HT1080 (cell line): ENCODE results near the gene MYOCD. TPM values are rescaled to one million over a fixed set of nuclear protein-coding genes. Genes with fewer than 3 reads are reported as not detected.
A peak's percentile ranks its signal among the peaks of the same experiment; 100 is the strongest.

Experiments
- DNase-seq: peaks from one replicate; pipeline ENCODE4 v3.0.0-alpha.2; 2015; ENCODE audit warnings: low read depth
- total RNA-seq: library from RNA; depleted of rRNA; stranded (reverse); fragments of >200 nt; shearing (Covaris generic); gene quantifications from 2 replicates; pipeline ENCODE4 v1.2.3, GENCODE V29; 2014

MYOCD gene
- total RNA-seq, 1 experiment from 2014 or later: not detected

DNA sequence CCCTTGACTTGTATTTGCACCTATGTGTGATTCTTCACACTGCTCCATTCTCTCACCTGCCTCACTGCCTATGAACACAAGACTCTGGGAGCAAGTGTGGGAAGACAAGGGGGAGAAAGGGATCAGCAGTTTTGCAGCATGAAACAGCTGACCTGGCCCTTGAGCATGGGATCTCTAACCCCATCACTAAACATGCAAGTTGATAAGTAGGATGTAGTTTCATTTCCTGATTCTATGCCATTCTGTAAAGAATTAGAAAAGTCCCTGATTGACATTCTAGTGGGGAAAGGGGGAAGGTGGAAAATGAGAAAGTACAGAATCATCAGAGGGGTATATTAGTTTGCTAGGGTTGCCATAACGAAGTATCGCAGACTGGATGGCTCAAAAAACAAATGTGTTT is 25.3 kb upstream of the MYOCD start:
- no peak for DNase-seq

DNA sequence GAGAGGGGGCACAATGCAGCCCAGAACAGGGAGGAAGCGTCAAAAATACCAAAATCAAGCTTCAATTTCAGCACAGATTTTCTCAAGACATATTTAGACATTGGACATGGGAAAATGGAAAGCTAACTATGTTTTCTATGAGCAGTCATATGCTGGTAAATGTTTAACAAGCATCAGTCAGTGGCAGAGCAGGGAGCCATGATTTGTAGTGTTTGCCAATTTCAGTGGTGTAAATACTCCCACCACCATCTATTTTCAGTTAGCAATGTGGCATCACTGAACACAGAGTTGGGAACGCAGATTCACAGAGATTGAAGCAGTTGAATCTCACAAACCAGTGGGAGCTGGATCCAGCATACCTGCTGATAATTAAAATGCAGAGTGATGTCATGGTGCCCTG is 24.6 kb upstream of the MYOCD start:
- DNase-seq: no peak

DNA sequence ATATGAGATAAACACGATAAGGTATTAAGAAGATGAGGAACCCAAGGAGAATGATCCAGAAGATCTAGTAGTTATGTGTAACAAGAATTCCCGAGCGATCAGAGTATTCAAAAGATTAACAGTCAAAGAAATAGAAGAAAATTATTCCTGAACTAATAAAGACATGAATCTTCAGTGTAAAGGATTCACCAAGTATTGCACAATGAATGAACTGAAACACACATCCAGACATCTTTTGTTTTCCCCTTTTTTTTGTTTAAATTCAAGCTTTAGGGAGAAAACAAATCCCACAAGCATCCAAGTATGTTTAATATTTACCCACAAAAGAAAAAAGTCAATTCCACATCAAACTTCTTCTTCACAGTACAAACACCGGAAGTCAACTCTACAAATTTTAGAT is 23.7 kb upstream of the MYOCD start:
- no peak for DNase-seq

DNA sequence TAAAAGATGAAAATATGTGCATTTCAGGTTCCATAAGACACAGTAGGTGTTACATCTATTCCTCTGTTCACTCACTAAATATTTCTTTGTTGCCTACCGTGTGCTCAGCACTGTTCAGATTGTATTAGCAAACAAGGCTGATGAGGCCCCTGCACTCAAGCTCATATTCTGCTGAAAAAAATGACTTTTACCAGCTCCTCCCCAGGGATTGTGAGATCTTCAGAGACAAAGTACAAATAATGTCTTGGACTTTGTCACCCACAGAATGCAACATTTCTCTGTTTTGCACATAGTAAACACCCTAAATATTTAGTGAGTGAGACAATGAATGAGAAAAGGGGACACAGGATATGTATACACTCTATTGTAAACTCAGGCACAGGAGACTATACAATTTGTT is 21.9 kb upstream of the MYOCD start:
- DNase-seq: no peak

DNA sequence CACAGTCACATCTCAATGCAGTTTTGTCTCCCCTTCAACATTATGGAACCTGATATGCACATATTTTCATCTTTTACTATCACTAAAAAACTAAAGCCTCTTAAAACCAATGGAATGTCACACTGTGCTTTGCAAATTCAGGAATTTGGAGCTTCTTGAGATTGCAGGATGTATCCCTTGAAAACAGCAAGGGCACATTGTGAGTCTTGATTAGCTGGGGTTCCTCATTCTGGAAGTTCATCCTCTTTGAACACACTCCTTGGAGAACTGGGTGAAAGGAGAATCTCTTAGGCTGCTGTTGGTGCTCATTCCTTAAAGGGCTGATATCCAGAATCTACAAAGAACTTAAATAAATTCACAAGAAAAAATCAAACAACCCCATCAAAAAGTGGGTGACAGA is 21.1 kb upstream of the MYOCD start:
- no peak for DNase-seq

DNA sequence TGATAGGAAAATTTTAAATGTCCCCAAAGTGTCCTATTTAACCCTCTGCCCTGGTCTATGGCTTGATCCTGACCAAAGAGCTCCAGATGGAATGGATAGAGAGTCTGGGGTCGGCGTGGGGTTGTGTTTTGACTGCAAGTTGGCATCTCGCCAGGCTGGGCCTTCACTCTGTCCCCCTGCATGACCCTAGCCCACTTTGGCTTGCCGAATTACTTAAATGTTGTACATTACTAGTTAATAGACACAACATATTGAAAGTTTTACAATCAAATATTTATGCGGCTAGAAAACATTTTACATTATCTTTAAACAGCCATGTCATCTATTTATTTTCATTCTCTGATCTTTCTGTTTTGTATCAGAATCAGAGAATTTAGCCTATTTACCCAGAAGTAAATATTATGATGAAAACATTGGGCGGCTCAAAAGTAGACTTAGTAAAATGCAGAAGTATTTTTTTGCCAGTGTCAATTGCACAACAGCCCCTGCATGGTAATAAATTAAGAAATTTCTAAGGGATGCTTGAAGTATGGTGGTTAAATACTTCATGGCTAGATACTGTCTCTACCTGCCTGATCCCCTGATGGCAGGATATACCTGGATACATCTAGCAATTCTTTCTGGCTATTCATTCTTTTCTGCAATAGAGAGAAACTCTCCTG is 18.8 kb upstream of the MYOCD start:
- DNase-seq: no peak

DNA sequence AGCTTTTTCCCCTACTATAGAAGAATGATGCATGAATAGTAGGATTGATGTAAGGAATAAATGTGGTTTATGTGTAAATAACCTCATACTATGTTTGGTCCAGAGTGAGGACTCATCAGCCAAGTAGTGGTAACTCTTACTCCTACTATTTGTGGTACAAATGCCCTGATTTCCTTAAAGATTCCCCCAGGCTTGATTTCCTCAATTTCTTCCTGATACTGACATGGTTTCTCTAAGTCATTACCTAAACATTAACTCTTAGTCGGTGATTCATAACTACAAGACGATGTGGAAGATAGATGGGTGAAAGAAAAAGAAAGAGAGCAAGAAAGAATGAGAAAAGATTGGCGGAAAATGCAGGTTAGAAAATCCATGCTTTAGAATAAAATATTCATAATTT is 17.2 kb upstream of the MYOCD start:
- DNase-seq: no peak

DNA sequence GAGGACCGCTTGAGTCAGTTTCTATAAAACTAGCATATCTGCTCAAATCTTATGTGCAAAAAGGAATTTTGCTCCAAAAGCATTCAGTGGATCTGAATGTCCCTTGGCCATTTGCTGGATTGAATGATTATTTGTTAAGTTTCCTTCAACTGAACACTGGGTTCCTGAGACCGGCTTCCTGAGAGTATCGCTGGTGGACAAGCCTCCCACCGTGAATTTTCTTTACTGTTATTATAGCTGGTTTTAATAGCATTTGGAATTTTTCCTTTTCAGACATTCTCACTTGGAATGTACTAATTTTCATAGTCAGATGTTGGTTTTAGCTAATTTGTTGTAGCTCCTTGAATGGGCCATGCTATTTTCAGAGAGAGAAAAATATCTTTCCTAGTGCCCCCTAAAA is 9.8 kb upstream of the MYOCD start:
- DNase-seq: no peak

DNA sequence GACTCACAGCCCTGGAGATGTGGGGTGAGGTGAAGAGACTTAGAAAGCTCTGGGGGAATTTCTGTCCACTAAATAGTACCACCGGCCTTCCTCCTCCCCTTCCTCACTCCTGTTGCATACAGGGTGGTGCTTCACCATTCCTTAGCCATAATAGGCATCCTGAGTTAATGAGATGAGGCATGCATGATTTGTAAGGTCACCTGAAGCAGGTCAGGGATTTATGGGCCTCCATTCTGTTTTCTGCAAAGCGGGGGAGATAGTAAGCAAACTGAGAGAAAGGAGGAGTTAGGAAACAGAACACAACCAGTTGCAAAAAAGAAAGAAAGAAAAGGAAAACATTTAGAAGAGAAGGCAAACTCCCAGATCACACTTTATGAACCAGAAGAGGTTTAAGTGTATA is 9.3 kb upstream of the MYOCD start:
- no peak for DNase-seq

DNA sequence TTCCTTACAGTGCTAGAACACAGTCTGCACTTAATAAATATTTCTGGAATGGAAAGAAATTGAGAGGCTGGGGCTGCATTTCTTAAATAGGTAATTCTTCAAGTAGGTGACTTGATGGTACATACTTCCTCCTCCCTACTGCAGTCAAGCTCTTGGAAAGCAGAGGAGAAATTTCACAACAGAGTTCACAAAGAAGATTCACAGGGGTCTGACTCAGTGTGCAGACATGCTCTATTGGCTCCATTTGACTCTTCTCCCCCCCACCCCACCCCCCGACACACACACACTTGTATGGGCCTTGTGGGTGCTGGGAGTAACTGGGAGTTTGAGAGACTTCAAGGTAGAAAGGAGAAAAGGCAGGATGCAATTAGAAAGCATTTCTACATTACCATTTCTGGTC is 6.2 kb upstream of the MYOCD start:
- no peak for DNase-seq

DNA sequence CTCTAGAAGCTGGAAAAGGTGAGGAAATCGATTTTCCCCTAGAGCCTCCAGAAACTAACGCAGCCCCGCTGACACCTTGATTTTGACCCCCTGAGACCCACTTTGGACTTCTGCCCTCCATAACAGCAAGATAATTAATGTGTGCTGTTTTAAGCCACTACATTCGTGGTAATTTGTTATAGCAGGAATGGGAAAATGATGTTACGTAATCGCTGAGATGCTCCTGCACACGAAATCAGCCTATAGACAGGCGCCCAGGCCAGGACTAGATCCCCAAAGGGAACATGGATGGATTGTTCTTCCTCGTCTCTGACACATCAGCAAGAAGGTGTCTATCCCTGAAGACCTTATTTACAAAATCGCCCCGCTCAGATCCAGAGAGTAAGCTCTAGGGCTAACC is 1.4 kb upstream of the MYOCD start:
- DNase-seq: no peak

DNA sequence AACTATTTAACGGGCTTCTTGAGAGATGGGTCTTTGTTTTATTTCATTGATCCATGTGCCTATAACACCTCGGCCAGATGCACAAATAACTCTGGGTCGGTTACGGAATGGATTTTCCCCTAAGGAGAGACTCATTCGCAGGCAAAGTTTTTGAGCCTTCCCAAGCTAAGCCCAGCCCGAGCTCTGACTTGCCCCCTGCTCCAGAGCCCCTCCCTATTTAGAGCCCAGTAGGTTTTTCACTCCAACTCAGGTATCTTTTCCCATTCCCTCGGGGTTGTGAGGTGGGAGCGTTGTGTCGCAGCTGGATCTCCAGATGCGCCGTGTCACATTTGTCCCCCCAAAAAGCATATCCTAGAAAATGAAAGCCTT is 812 bp upstream of the MYOCD start:
- no peak for DNase-seq

DNA sequence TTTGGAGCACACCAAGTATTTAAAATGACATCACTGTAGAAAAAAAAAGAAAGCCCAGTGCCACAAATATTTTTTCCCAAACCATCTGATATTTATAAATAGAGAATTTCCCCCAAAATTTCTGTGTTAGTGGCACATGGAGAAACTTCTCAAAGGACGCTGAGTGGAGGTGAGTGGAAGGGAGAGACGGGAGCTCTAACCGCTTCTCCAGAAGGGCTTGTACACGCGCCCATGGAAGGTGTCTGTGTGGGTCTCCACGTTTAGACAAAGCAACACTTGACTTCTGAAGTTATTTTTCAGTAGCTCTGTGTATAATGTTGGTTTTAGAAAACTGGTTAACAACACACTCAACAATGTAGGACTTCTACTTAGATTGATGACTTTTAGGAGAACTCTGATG is 1.0 kb downstream of the MYOCD start:
- no peak for DNase-seq

DNA sequence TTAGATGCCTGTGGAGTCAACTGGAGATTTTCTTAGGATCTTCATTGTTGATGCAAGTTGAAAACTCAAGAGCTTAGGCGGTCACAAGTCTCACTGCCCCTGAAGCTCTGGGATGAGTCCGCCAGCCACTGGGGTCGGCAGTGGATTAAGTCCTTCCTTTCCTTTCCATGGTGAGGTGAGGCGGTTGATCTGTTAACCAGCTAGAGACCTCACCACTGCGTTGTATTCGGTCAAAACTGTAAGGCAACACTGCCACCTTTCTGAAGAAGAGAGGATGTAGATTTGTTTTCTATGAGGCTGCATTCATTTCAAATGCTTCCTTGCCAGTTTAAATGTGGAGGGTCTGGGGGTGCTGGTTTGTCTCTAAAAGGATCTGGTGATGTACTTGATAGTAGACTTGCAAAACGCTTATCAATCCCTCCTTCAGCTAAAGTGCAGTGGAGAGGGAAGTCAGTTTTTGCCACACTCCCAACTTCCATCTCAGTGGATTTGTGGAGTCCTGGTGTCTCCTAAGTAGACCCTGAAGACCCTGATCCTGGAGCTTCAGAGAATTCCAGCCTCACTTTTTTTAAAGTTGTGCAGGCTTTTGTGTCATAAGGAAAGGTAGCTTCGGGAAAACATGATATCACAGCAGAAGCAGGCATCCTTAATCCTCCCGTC is 1.7 kb downstream of the MYOCD start:
- peak; percentile 10 for DNase-seq

DNA sequence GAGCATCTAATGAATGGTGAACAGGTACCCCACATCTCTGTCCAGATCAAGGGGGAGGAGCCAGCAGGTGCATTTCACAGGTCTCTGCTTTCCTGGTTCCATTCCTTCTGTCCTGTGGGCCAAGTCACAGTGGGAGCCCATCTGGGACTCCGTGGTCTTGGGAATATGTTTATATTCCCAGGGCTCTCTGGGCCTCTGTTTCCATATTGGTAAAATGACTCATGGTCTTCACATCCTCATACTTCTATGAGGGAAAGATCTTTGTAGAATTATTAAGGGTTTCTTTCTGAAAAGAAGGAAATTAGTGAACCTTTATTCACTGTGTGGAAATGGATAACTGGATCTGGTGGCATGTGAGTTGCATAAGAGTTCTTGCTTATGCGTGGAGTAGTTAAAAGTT is 6.2 kb downstream of the MYOCD start:
- DNase-seq: no peak

DNA sequence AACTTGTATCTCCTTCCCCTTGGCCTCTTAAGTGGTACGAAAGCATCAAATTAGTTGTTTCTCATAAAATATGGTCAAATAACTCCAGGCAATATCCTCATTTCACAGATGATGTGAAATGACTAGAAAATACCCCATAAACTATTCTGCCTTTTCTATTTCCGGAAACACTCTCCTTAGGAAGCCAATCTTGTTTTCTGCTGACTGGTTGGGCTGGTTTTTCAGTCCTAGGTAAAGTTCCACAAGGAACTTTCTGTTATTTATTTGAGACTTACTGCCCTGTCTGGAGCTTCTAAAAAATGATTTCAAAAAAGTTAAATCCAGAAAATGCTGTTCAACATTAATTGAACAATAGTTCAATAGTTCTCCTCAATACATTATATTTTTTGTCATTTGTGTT is 7.3 kb downstream of the MYOCD start:
- DNase-seq: no peak

DNA sequence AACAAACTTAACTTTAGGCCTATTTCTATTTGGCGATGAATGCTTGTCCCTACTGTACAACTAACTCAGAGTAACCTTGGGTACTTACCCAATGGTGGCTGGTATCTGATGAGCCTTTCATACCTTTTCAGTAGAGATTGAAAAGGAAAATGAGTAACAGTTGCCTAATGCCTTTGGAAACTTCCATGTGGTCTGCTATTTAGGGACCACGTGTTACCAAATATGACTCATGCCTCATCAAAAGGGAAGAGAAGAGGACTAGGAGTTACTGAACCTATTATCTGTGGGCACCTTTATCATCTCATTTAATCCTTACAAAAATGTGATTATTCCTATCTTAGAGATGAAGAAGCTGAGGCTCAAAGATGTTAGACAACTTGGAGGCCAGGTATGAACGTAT is 8.1 kb downstream of the MYOCD start:
- peak; percentile 9 for DNase-seq

DNA sequence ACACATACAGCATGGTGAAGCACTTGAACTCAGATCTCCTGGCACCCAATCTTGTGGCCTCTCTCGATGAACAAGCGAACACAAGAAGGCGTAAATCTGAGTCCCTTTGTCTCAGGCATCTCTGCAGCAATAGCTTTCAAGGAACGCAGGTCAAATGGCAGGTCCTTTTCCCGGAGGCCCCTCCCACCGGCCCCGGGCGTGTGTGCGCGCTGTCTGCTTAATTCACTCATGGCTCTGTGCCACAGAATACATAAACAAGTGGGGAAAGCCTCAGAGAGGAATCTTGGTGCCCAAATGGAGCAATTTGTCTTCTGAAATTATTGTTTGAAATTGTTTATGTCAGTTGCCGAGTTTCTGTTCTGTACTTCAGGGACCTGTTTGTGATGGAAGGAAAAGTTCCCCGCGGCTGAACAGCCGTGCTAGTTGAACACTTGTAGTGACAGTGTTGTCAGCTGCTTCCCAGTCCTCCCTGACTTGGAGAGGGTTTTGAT is 14.8 kb downstream of the MYOCD start:
- DNase-seq: no peak

DNA sequence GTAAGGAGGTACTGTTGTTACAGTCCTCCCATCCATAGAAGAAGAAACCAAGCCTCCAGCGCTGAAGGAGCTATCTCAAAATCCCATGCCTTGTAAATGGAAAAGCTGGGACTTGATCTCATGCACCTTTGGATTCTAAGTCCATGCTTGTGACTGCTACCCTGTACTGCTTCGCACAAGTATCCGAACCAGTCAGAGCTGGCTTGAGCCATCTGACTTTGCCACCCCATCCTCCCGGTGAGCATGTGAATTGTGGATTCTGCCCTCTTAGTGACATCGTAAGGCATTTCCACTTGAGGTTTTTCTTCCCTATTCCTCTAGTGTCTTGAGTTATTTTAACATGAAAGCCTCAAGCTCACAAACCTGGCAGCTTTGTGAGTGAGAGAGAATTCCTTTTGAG is 15.3 kb downstream of the MYOCD start:
- no peak for DNase-seq

DNA sequence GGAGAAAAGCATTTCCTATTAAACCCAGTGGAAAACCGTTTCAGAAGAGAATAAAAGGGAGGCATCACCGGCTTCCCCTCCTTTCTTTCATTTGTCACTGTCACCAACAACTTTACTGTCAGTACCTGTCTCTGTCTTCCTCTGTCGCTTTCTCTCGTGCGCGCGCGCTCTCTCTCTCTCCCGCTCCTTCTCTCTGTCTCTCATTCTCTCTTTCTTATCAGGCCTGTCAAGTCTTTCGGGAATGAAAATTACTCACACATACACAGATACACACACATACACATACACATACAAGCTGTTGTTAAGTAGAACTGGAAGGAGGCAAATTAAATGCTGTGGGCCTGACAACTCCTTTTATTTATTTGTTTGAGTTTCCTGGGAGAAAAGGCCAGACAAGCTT is 17.6 kb downstream of the MYOCD start:
- no peak for DNase-seq

DNA sequence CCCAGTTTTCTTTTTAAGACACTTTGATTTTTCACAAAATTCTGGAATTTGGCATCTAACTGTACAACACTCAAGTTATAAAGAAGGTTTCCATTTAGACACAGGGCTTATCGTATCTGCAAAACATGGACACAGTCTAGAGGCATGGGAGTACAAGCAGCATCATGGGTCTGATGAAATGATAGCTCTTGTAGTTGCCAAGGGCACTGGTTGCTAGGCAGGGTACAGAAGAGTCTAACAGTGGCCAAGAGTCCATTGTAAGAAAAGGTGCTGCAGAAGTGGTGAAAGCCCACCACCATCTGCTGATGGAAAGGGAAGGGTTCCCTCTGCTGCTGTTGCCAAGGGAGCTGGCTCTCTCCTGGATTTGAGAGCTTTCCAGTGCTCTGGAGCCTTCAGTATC is 20.8 kb downstream of the MYOCD start:
- DNase-seq: no peak

DNA sequence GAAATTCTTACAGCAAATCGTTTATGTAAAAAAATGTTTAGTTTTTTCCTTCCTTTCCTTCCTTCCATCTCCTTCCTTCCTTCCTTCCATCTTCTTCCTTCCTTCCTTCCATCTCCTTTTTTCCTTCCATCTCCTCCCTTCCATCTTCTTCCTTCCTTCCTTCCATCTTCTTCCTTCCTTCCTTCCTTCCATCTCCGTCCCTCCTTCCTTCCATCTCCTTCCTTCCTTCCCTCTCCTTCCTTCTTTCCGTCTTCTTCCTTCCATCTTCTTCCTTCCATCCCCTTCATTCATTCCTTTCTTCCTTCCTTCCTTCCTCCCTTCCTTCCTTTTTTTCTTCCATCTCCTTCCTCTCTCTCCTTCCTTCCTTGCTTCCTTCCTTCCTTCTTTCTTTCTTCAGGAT is 22.7 kb downstream of the MYOCD start:
- no peak for DNase-seq

DNA sequence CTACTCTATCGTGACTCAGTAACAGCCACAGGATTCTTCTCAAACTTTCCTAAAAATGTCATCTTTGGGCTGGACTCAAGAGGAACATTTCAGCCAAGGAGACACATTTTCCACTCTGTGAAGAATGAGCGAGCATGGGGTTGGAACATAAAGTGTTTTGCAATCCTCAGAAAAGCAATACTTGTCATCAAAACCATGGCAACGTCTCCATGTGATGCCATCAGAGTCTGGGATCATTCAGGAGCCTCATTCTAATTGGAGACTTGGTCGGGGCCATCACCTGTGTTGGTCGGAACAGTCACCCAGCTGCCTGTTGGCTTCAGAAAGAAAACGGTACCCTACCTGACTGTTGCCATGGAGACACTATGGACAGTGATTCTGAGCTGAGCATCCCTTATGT is 25.5 kb downstream of the MYOCD start:
- DNase-seq: no peak

DNA sequence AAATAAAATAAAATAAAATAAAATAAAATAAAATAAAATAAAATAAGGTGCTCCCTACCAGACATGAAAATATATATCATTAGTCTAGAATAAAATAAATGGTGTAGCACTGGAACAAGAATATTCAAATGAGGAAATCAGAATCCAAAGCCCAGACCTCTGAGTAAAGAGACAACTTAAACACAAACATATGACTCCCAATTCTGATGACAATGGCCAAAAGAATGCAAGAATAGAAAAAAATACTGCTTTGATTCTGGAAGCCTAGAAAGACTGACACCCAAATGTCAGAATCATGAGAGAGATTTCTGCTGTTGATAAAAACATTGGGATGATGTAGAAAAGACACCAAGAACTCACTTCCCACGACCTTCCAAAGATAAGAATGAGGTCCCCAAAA is 27.9 kb downstream of the MYOCD start:
- no peak for DNase-seq
